ENCODE data around the gene MROH2B. TPM values are rescaled to one million over a fixed set of nuclear protein-coding genes. Genes with fewer than 3 reads are reported as not detected.
"Not testable (repeated sequence)": the region's sequence is repeated elsewhere in the genome, so short reads cannot be mapped to it uniquely, and the experiment has no call there.

MROH2B gene
- total RNA-seq, 1 experiment from 2014 or later, result not detected

- intact Hi-C loops (cut with micrococcal nuclease); RAD21 ChIA-PET (ENCODE audit: low non-redundant PET in 1 of 2, low total read pairs in 2 of 2, uncharacterized antibody in 2 of 2, unreplicated experiment in 2 of 2); BruUV-seq (replicated peaks); H3K27ac ChIP-seq (ENCODE audit: low read depth, low read length); H3K4me1 ChIP-seq (ENCODE audit: control insufficient read depth in 1 of 2, insufficient read depth in 2 of 2, low read length in 2 of 2); H3K79me2 ChIP-seq (ENCODE audit: insufficient read depth, low read length); DNase-seq (ENCODE audit: low read depth, low spot score); H3K27me3 ChIP-seq (ENCODE audit: insufficient read depth, low read length); H3K4me2 ChIP-seq (ENCODE audit: low read length); H3K4me3 ChIP-seq (replicated peaks in 1 of 2; ENCODE audit: low read depth in 1 of 2, low read length in 2 of 2); H3K36me3 ChIP-seq (ENCODE audit: control insufficient read depth in 1 of 2, insufficient read depth in 2 of 2, low read length in 2 of 2); H3K9ac ChIP-seq (ENCODE audit: low read length); H4K20me1 ChIP-seq (ENCODE audit: insufficient read depth); ATAC-seq; H3K9me2 ChIP-seq (ENCODE audit: insufficient read depth); H3K9me3 ChIP-seq (ENCODE audit: control insufficient read depth in 1 of 2, insufficient read depth in 1 of 2, low read depth in 1 of 2, low read length in 2 of 2); H2AFZ ChIP-seq (ENCODE audit: low read depth, low read length, poor library complexity, severe bottlenecking); CTCF ChIA-PET; POLR2A ChIA-PET: not testable (repeated sequence)
These were observed 48.5 kb downstream of the MROH2B start for GRCh38 chr5:41022600-41022999.

- Histone ChIP-seq H3K9me3 (ENCODE audit: control insufficient read depth in 1 of 2, insufficient read depth in 1 of 2, low read depth in 1 of 2, low read length in 2 of 2) (no peaks in the 10 kb centered on the region), H3K27ac (ENCODE audit: low read depth, low read length) (no peak overlapping the region), H3K9me2 (ENCODE audit: insufficient read depth) (no peaks in the 10 kb centered on the region), H2AFZ (ENCODE audit: low read depth, low read length, poor library complexity, severe bottlenecking) (no peak overlapping the region), H3K36me3 (ENCODE audit: control insufficient read depth in 1 of 2, insufficient read depth in 2 of 2, low read length in 2 of 2) (no peaks in the 10 kb centered on the region), H3K9ac (ENCODE audit: low read length) (no peak overlapping the region), H3K27me3 (ENCODE audit: insufficient read depth, low read length) (no peaks in the 10 kb centered on the region), H3K79me2 (ENCODE audit: insufficient read depth, low read length) (no peaks in the 10 kb centered on the region), H4K20me1 (ENCODE audit: insufficient read depth) (no peaks in the 10 kb centered on the region), H3K4me1 (ENCODE audit: control insufficient read depth in 1 of 2, insufficient read depth in 2 of 2, low read length in 2 of 2) (peaks cover 0 to 7% of the 10 kb centered on the region in 2 experiments; a peak in 1 of 4 replicates), H3K4me3 (replicated peaks in 1 of 2; ENCODE audit: low read depth in 1 of 2, low read length in 2 of 2) (no peak overlapping the region), H3K4me2 (ENCODE audit: low read length) (no peak overlapping the region)
- intact Hi-C loops (cut with micrococcal nuclease), result no loop called here
- ATAC-seq, result no peak
- DNase-seq (ENCODE audit: low read depth, low spot score), result no peak
- ChIA-PET POLR2A (no interaction called here), RAD21 (ENCODE audit: low non-redundant PET in 1 of 2, low total read pairs in 2 of 2, uncharacterized antibody in 2 of 2, unreplicated experiment in 2 of 2) (no interaction called here), CTCF (no interaction called here)
- BruUV-seq (replicated peaks), result no TSS peak
- no peak for TF ChIP-seq ZNF274 (IDR thresholded peaks at IDR 0.05; ENCODE audit: low read depth, low read length)
- TF ChIP-seq POLR2AphosphoS5 (IDR thresholded peaks at IDR 0.05; ENCODE audit: low read depth, low read length), result no peak
- no peak for TF ChIP-seq EZH2phosphoT487 (IDR thresholded peaks at IDR 0.05; ENCODE audit: borderline replicate concordance)
- TF ChIP-seq REST (IDR thresholded peaks at IDR 0.05; ENCODE audit: low read depth), result no peak
- no peak for TF ChIP-seq RAD21 (IDR thresholded peaks at IDR 0.05; ENCODE audit: low read depth)
- TF ChIP-seq FOSL1 (IDR thresholded peaks at IDR 0.05; ENCODE audit: low read depth), result no peak
- no peak for TF ChIP-seq JUND (IDR thresholded peaks at IDR 0.05)
- no peak for TF ChIP-seq SIN3A (IDR thresholded peaks at IDR 0.05; ENCODE audit: low read depth)
- no peak for TF ChIP-seq TCF7L2 (IDR thresholded peaks at IDR 0.05; ENCODE audit: borderline replicate concordance, extremely low read depth, insufficient read depth, insufficient read length)
- no peak for TF ChIP-seq ZBTB33 (IDR thresholded peaks at IDR 0.05; ENCODE audit: extremely low read depth, insufficient replicate concordance, low read length)
- no peak for TF ChIP-seq EGR1 (IDR thresholded peaks at IDR 0.05; ENCODE audit: low read depth)
- TF ChIP-seq CTCF (IDR thresholded peaks at IDR 0.05 in 2 of 3, conservative IDR thresholded peaks at IDR 0.05 in 1 of 3; ENCODE audit: borderline replicate concordance in 1 of 3, insufficient read depth in 1 of 3, low read depth in 2 of 3, low read length in 2 of 3), result no peak
- TF ChIP-seq CBX3 (IDR thresholded peaks at IDR 0.05; ENCODE audit: low read depth), result no peak
- no peak for TF ChIP-seq ELF1 (IDR thresholded peaks at IDR 0.05; ENCODE audit: borderline replicate concordance, low read depth)
These were observed 58.8 kb downstream of the MROH2B start for GRCh38 chr5:41012318-41012717.

Measured in HCT116 (cell line).